GM12892 (cell line): ENCODE measurements around the gene NOSTRIN.

ENCODE experiments used
- POLR2A ChIP-seq: IDR thresholded peaks from 2 replicates; pipeline ENCODE4 v1.6.1; 2011; ENCODE audit warnings: low read depth, low read length, control low read depth
- POLR2AphosphoS5 ChIP-seq: IDR thresholded peaks from 2 replicates; pipeline ENCODE4 v1.6.1; 2011; ENCODE audit warnings: low read depth, low read length, control low read depth

DNA sequence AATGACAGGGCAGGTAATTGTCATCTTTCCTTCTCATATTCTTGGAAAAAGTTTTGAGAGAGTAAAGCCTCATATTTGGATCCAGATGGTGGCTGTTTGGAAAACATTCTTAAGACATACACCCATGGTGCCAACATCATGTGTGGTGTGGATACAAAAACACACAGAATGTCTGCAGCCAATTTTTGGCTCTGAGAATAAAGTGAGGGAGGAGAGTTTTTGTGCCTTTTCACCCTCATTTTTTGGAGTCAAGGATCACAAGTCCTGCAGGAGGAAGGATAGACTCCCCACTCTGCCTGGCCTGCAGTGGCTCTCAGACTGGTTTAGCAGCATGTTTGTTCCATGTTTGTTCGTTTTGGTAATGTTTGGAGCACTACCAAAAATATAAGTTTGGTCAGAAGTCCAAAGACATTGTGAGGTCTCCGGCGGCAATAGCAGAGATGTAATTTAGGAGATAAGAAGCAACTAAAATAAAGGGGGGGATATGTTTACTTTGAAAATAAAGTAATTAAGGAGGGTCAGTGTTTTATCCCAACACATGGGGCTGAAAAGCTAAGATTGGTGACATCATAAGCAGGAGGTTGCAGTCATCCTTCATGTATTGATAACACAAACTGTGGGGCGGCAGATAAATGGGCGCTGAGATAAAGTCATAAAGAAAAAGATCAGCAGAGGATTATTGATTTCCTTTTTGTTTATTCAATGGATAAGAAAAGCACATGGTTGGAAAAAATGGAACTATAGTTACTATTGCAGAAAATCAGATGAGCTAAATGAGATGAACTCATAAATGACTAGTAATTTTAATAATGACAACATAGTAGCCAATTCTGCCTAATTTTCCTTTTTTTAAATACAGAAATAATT lies 655 bp downstream of the NOSTRIN start:
- no peak for TF ChIP-seq POLR2A
- TF ChIP-seq POLR2AphosphoS5 = no peak
